Esophagus squamous epithelium (tissue), 4 donors: ENCODE results near the gene ERICH4.

ENCODE experiments used
- CTCF ChIP-seq, 6 experiments: fragments of 450-650 bp in 4 of 6; fragments of 200-600 bp in 2 of 6; sonication (generic) in 2 of 6; IDR thresholded peaks; one replicate each; pipeline ENCODE4 v1.5.1; 2016 to 2019; ENCODE audit warnings: antibody characterized with exemption in 6 of 6, mild to moderate bottlenecking in 4 of 6, moderate library complexity in 4 of 6
- POLR2A ChIP-seq, 4 donors: fragments of 450-650 bp; IDR thresholded peaks; one replicate each; pipeline ENCODE4 v1.6.1; 2017; ENCODE audit warnings: antibody characterized with exemption in 4 of 4, mild to moderate bottlenecking in 4 of 4, moderate library complexity in 3 of 4

GRCh38 chr19:41402010-41402409, 40.9 kb upstream of the ERICH4 start:
- no peak for TF ChIP-seq CTCF (IDR thresholded peaks at IDR 0.05)
- no peak for TF ChIP-seq POLR2A (IDR thresholded peaks at IDR 0.05)
